CD4-positive, alpha-beta T cell (primary cell): Measurements from ENCODE around the gene IER5. TPM values are rescaled to one million over a fixed set of nuclear protein-coding genes. Genes with fewer than 3 reads are reported as not detected.

Experiments used
- ATAC-seq: fragments of 200-7000 bp; cut with Tn5 transposase; one replicate; pipeline ENCODE4 v1.10.0; 2022; ENCODE audit warnings: mild to moderate bottlenecking; ENCODE audit not compliant: poor library complexity
- CTCF ChIA-PET: fragments of 350-600 bp; sonication (Branson Sonifier 250); formaldehyde crosslinking; loops from one replicate; lab custom pipeline; 2021; ENCODE audit warnings: antibody characterized with exemption, inconsistent platforms; lab: Charles Lee
- POLR2A ChIA-PET: fragments of 350-600 bp; sonication (Branson Sonifier 250); formaldehyde crosslinking; loops from one replicate; lab custom pipeline; 2021; ENCODE audit warnings: antibody characterized with exemption, inconsistent platforms; lab: Charles Lee
- DNase-seq, 14 experiments: peaks; one replicate each; pipeline ENCODE4 v3.0.0-alpha.2; 2013 to 2020; ENCODE audit warnings: mixed read lengths in 2 of 14
- H3K27ac ChIP-seq, 2 donors: one replicate each; pipeline versions ENCODE4 v1.5.1 to v1.7.0; 2013; ENCODE audit warnings: low read length in 2 of 2, low read depth in 1 of 2, mild to moderate bottlenecking in 1 of 2
- H3K27me3 ChIP-seq, 2 experiments: 1 replicate in 1 of 2; 2 replicates in 1 of 2; pipeline versions ENCODE4 v1.6.1 to v1.7.0; 2013; ENCODE audit warnings: low read length in 2 of 2, control low read depth in 1 of 2, mild to moderate bottlenecking in 1 of 2, moderate library complexity in 1 of 2; ENCODE audit not compliant: insufficient read depth in 2 of 2, control insufficient read depth in 1 of 2
- H3K36me3 ChIP-seq: one replicate; pipeline ENCODE4 v1.6.1; 2013; ENCODE audit warnings: low read length, control low read depth; ENCODE audit not compliant: insufficient read depth
- H3K4me1 ChIP-seq: one replicate; pipeline ENCODE4 v1.6.1; 2013; ENCODE audit warnings: low read length, control low read depth; ENCODE audit not compliant: insufficient read depth
- H3K4me3 ChIP-seq: one replicate; pipeline ENCODE4 v1.5.1; 2013; ENCODE audit warnings: mild to moderate bottlenecking, low read length, moderate library complexity
- H3K9me3 ChIP-seq, 2 experiments: 1 replicate in 1 of 2; 2 replicates in 1 of 2; pipeline versions ENCODE4 v1.6.1 to v1.7.0; 2013; ENCODE audit warnings: low read length in 2 of 2, mild to moderate bottlenecking in 2 of 2, control low read depth in 1 of 2, moderate library complexity in 1 of 2; ENCODE audit not compliant: control insufficient read depth in 1 of 2, insufficient read depth in 1 of 2
- H3K27ac Mint-ChIP-seq: one replicate; pipeline ENCODE4 v1.8.0; 2020; ENCODE audit warnings: mixed read lengths
- H3K27me3 Mint-ChIP-seq: one replicate; pipeline ENCODE4 v1.8.0; 2021; ENCODE audit warnings: mixed read lengths
- H3K36me3 Mint-ChIP-seq: one replicate; pipeline ENCODE4 v1.8.0; 2021; ENCODE audit warnings: low read depth, mixed read lengths
- H3K4me1 Mint-ChIP-seq: one replicate; pipeline ENCODE4 v1.8.0; 2021; ENCODE audit warnings: low read depth, mixed read lengths
- H3K4me3 Mint-ChIP-seq: one replicate; pipeline ENCODE4 v1.8.0; 2020; ENCODE audit warnings: mild to moderate bottlenecking, mixed read lengths
- H3K9me3 Mint-ChIP-seq: one replicate; pipeline ENCODE4 v1.8.0; 2020; ENCODE audit warnings: mixed read lengths
- CTCF ChIP-seq: fragments of 200-600 bp; IDR thresholded peaks from one replicate; pipeline ENCODE4 v1.8.0; 2022; ENCODE audit warnings: antibody characterized with exemption, mild to moderate bottlenecking
- intact Hi-C, 2 experiments: fragments of 100-400 bp; cut with DNase I in 1 of 2; cut with micrococcal nuclease in 1 of 2; formaldehyde crosslinking; loops; one replicate each; pipeline versions ENCODE4 v1.15.1 to v1.9.0; 2023 to 2025; cut with DNase I, micrococcal nuclease
- total RNA-seq, 174 experiments: library from RNA in 2 of 174; stranded (reverse) in 2 of 174; gene quantifications; one replicate each; pipeline ENCODE4 v1.2.3 and lab custom pipeline; 2021 to 2026

The IER5 gene
- total RNA-seq, 2 experiments from 2014 or later: 53.8 to 54.1 TPM

GRCh38 chr1:181136738-181137122 is 48.2 kb downstream of the IER5 start:
- Mint-ChIP-seq H3K27ac (no peak overlapping the region), H3K4me1 (peaks cover 33% of the 10 kb centered on the region), H3K4me3 (no peak overlapping the region), H3K36me3 (no peaks in the 10 kb centered on the region), H3K27me3 (no peaks in the 10 kb centered on the region), H3K9me3 (no peaks in the 10 kb centered on the region)
- Histone ChIP-seq H3K9me3 (peaks cover 0 to 9% of the 10 kb centered on the region in 2 experiments), H3K27me3 (no peaks in the 10 kb centered on the region), H3K4me3 (no peak overlapping the region), H3K4me1 (peaks cover 36% of the 10 kb centered on the region), H3K36me3 (no peaks in the 10 kb centered on the region), H3K27ac (no peak overlapping the region)
- ATAC-seq (no peak), DNase-seq (no peak)
- intact Hi-C loops: no loop called here
- no peak for TF ChIP-seq CTCF
- CTCF ChIA-PET: no interaction called here
- POLR2A ChIA-PET: no interaction called here

- peaks cover 34% of the 10 kb centered on the region for H3K4me1 Mint-ChIP-seq
- Histone ChIP-seq H3K4me3 (no peak overlapping the region), H3K4me1 (peaks cover 41% of the 10 kb centered on the region), H3K27ac (no peak overlapping the region), H3K36me3 (no peaks in the 10 kb centered on the region), H3K27me3 (no peaks in the 10 kb centered on the region), H3K9me3 (peaks cover 0 to 9% of the 10 kb centered on the region in 2 experiments)
- intact Hi-C loops: no loop called here
- no peaks in the 10 kb centered on the region for H3K9me3 Mint-ChIP-seq
- POLR2A ChIA-PET: no interaction called here
- H3K27me3 Mint-ChIP-seq: no peaks in the 10 kb centered on the region
- CTCF ChIA-PET: no interaction called here
- DNase-seq: no peak
- no peak for TF ChIP-seq CTCF
- ATAC-seq: no peak
- H3K4me3 Mint-ChIP-seq: no peak overlapping the region
- H3K27ac Mint-ChIP-seq: no peak overlapping the region
- no peaks in the 10 kb centered on the region for H3K36me3 Mint-ChIP-seq
Measured at GRCh38 chr1:181137217-181137743, 48.8 kb downstream of the IER5 start.

GRCh38 chr1:181139631-181140061 is 51.1 kb downstream of the IER5 start:
- no peaks in the 10 kb centered on the region for H3K9me3 ChIP-seq
- H3K27ac Mint-ChIP-seq: no peak overlapping the region

More at GRCh38 chr1:181139631-181140061, 51.1 kb downstream of the IER5 start:
- H3K4me1 Mint-ChIP-seq: peaks cover 36% of the 10 kb centered on the region
- ChIA-PET POLR2A (interaction anchor here (4.2 kb wide), 1 partner anchor 50 kb away, joined by 22 read pairs; the partner anchor contains the start of gene IER5), CTCF (interaction anchor here (1.1 to 5.6 kb wide), 3 partner anchors 34 to 102 kb away, joined by 3 to 48 read pairs (median 5); no protein-coding TSS in a partner anchor)
- Histone ChIP-seq H3K4me1 (peaks cover 40% of the 10 kb centered on the region), H3K4me3 (no peak overlapping the region), H3K27me3 (no peaks in the 10 kb centered on the region), H3K27ac (no peak overlapping the region), H3K36me3 (no peaks in the 10 kb centered on the region)
- no peaks in the 10 kb centered on the region for H3K36me3 Mint-ChIP-seq
- H3K4me3 Mint-ChIP-seq: no peak overlapping the region
- intact Hi-C loops: loop anchor here (2.0 to 10.0 kb wide), 4 partner anchors 33 to 505 kb away; partner anchors contain the start of gene XPR1 (in 1 of the 2)
- no peaks in the 10 kb centered on the region for H3K27me3 Mint-ChIP-seq
- no peaks in the 10 kb centered on the region for H3K9me3 Mint-ChIP-seq
- no peak for DNase-seq
- TF ChIP-seq CTCF: no peak
- no peak for ATAC-seq
